ENCODE data around the gene DLG3. TPM values are rescaled to one million over a fixed set of nuclear protein-coding genes. Genes with fewer than 3 reads are reported as not detected.

Gene DLG3
- polyA plus RNA-seq, 1 donor (not counting 4 experiments of a cell fraction or from before 2014, with no cell fraction given), result 10.1 TPM

DNA sequence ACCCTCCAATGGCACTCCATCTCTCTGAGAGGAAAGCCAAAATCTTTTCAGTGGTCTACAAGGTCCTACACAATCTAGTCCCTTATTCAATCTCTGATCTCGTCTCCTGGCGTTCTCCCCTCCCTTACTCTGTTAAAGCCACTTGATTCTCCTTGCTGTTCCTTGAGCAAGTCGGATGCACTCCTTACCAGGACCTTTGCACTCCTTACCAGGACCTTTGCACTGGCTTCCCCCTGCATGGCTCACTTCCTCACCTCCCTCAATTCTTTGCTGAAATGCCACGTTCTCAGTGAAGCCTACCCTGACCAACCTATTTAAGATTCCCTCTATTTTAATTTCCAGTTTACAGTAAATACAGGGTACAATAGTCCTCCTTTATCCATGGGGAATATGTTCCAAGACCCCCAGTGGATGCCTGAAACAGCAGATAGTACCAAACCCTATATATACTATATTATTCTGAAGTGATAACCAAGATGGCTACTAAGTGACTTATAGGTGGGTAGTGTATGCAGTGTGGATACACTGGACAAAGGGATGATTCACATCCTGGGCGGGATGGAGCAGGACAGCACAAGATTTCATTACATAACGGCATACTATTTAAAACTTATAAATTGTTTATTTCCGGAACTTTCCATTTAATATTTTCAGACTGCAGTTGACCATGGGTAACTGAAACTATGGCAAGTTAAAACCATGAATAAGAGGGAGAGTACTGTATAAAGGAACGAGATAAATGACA lies 6.5 kb upstream of the DLG3 start:
- Histone ChIP-seq H3K27me3 (ENCODE audit: control insufficient read depth, extremely low read depth, insufficient read depth, low read length) (no peaks in the 10 kb centered on the region), H3K4me3 (ENCODE audit: control insufficient read depth in 2 of 3, extremely low read depth in 1 of 3, insufficient read depth in 2 of 3, low read depth in 1 of 3, low read length in 3 of 3) (no peak overlapping the region), H2AFZ (ENCODE audit: control insufficient read depth, low read length) (no peak overlapping the region), H3K4me2 (ENCODE audit: control insufficient read depth, extremely low read depth, insufficient read depth, low read depth, low read length) (no peak overlapping the region), H3K27ac (ENCODE audit: control insufficient read depth, insufficient read depth, low read length) (peak overlapping the region; percentile 32), H3K79me2 (ENCODE audit: control insufficient read depth, insufficient read depth, low read length) (no peaks in the 10 kb centered on the region), H3K9me3 (ENCODE audit: control insufficient read depth, low read depth, low read length) (peaks cover 1% of the 10 kb centered on the region), H3K4me1 (ENCODE audit: control insufficient read depth, extremely low read depth, insufficient read depth, low read length) (peaks cover 21% of the 10 kb centered on the region), H4K20me1 (ENCODE audit: control insufficient read depth, extremely low read depth, insufficient read depth, low read length) (no peaks in the 10 kb centered on the region), H3K9me1 (ENCODE audit: control insufficient read depth, extremely low read depth, insufficient read depth, low read length) (no peaks in the 10 kb centered on the region), H3K9ac (ENCODE audit: control insufficient read depth, extremely low read depth, insufficient read depth, low read length) (no peak overlapping the region), H3K36me3 (ENCODE audit: control insufficient read depth in 2 of 2, extremely low read depth in 1 of 2, insufficient read depth in 2 of 2, low read length in 2 of 2) (no peaks in the 10 kb centered on the region)
- no peak for DNase-seq (ENCODE audit: low read depth, low spot score)
- dilution Hi-C loops (cut with MboI; ENCODE audit: extremely low pct_ligation_motif_present, low sequenced_read_pairs), result no loop called here
- no peak for TF ChIP-seq EZH2 (IDR thresholded peaks at IDR 0.05; ENCODE audit: low read length)
- TF ChIP-seq, protein P1, sequence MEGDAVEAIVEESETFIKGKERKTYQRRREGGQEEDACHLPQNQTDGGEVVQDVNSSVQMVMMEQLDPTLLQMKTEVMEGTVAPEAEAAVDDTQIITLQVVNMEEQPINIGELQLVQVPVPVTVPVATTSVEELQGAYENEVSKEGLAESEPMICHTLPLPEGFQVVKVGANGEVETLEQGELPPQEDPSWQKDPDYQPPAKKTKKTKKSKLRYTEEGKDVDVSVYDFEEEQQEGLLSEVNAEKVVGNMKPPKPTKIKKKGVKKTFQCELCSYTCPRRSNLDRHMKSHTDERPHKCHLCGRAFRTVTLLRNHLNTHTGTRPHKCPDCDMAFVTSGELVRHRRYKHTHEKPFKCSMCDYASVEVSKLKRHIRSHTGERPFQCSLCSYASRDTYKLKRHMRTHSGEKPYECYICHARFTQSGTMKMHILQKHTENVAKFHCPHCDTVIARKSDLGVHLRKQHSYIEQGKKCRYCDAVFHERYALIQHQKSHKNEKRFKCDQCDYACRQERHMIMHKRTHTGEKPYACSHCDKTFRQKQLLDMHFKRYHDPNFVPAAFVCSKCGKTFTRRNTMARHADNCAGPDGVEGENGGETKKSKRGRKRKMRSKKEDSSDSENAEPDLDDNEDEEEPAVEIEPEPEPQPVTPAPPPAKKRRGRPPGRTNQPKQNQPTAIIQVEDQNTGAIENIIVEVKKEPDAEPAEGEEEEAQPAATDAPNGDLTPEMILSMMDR (optimal IDR thresholded peaks at IDR 0.05 in 1 of 3, IDR thresholded peaks at IDR 0.05 in 1 of 3, conservative IDR thresholded peaks at IDR 0.05 in 1 of 3; ENCODE audit: extremely low read depth in 1 of 3, insufficient read depth in 2 of 3, low read length in 3 of 3), result no peak
- FAIRE-seq, result no peak

DNA sequence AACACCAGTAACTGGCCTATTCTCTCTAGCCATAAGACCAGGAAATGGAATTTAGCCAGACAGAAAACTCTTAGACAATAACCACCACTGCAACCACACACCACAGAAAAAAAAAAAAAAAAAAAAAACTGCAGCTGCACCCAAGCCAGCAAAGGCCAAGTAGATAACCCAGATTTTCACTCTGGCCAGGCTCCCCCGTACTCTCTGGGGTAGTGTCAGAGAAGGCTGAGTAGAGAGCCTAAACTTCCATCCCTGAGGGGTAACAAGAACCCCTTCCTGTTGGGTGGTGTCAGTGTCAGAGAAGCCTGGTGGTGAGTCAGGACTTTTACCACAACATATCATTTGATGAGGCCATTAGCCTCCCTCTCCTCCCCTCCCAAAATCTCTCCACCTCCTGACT lies 5.6 kb upstream of the DLG3 start:
- Histone ChIP-seq H3K4me1 (ENCODE audit: control insufficient read depth, extremely low read depth, insufficient read depth, low read length) (peaks cover 15% of the 10 kb centered on the region), H3K9ac (ENCODE audit: control insufficient read depth, extremely low read depth, insufficient read depth, low read length) (no peak overlapping the region), H3K27ac (ENCODE audit: control insufficient read depth, insufficient read depth, low read length) (no peak overlapping the region), H4K20me1 (ENCODE audit: control insufficient read depth, extremely low read depth, insufficient read depth, low read length) (no peaks in the 10 kb centered on the region), H3K27me3 (ENCODE audit: control insufficient read depth, extremely low read depth, insufficient read depth, low read length) (peaks cover 2% of the 10 kb centered on the region), H3K9me1 (ENCODE audit: control insufficient read depth, extremely low read depth, insufficient read depth, low read length) (no peaks in the 10 kb centered on the region), H3K4me3 (ENCODE audit: control insufficient read depth in 2 of 3, extremely low read depth in 1 of 3, insufficient read depth in 2 of 3, low read depth in 1 of 3, low read length in 3 of 3) (no peak overlapping the region), H2AFZ (ENCODE audit: control insufficient read depth, low read length) (no peak overlapping the region), H3K4me2 (ENCODE audit: control insufficient read depth, extremely low read depth, insufficient read depth, low read depth, low read length) (no peak overlapping the region), H3K79me2 (ENCODE audit: control insufficient read depth, insufficient read depth, low read length) (no peaks in the 10 kb centered on the region), H3K9me3 (ENCODE audit: control insufficient read depth, low read depth, low read length) (peaks cover 1% of the 10 kb centered on the region), H3K36me3 (ENCODE audit: control insufficient read depth in 2 of 2, extremely low read depth in 1 of 2, insufficient read depth in 2 of 2, low read length in 2 of 2) (no peaks in the 10 kb centered on the region)
- no peak for FAIRE-seq
- DNase-seq (ENCODE audit: low read depth, low spot score), result no peak
- TF ChIP-seq EZH2 (IDR thresholded peaks at IDR 0.05; ENCODE audit: low read length), result no peak
- TF ChIP-seq, protein P1 (optimal IDR thresholded peaks at IDR 0.05 in 1 of 3, IDR thresholded peaks at IDR 0.05 in 1 of 3, conservative IDR thresholded peaks at IDR 0.05 in 1 of 3; ENCODE audit: extremely low read depth in 1 of 3, insufficient read depth in 2 of 3, low read length in 3 of 3), result no peak
- dilution Hi-C loops (cut with MboI; ENCODE audit: extremely low pct_ligation_motif_present, low sequenced_read_pairs), result no loop called here

Measured in keratinocyte (primary cell).